ENCODE results near the gene TTC29.

Gene TTC29

GRCh38 chr4:146959692-146960091 lies 14.0 kb upstream of the TTC29 start:
- TF ChIP-seq CTCF (IDR thresholded peaks at IDR 0.05; ENCODE audit: low read length) (no peak), EZH2phosphoT487 (IDR thresholded peaks at IDR 0.05; ENCODE audit: low read length) (no peak), EZH2 (optimal IDR thresholded peaks at IDR 0.05; ENCODE audit: low read depth, low read length) (no peak)
- H4K20me1 ChIP-seq (ENCODE audit: insufficient read depth, low read length) = no peaks in the 10 kb centered on the region
- no peak overlapping the region for H2AFZ ChIP-seq (ENCODE audit: low read length)
- H3K4me1 ChIP-seq (ENCODE audit: low read length) = peaks cover 29% of the 10 kb centered on the region
- H3K27ac ChIP-seq (ENCODE audit: low read length) = no peak overlapping the region
- H3K27me3 ChIP-seq (replicated peaks; ENCODE audit: insufficient read depth, low read length) = no peaks in the 10 kb centered on the region
- H3K79me2 ChIP-seq (ENCODE audit: low read length) = no peaks in the 10 kb centered on the region
- H3K4me2 ChIP-seq (ENCODE audit: low read depth, low read length) = peak overlapping the region; percentile 72; the same call in 1 of the 2 replicates
- H3K9me3 ChIP-seq (replicated peaks; ENCODE audit: insufficient read depth, low read length) = no peaks in the 10 kb centered on the region
- H3K36me3 ChIP-seq (replicated peaks; ENCODE audit: insufficient read depth, low read length) = no peaks in the 10 kb centered on the region
- H3K9me2 ChIP-seq (replicated peaks; ENCODE audit: insufficient read depth, low read length) = no peaks in the 10 kb centered on the region
- H3K4me3 ChIP-seq (ENCODE audit: low read length) = peak overlapping the region; percentile 43
- H3F3A ChIP-seq (ENCODE audit: insufficient read depth, low read length) = peaks cover 18% of the 10 kb centered on the region
- H3K9ac ChIP-seq (ENCODE audit: low read length) = no peak overlapping the region
- DNase-seq = no peak

GRCh38 chr4:146957237-146957636 lies 11.6 kb upstream of the TTC29 start:
- Histone ChIP-seq H3K9me2 (replicated peaks; ENCODE audit: insufficient read depth, low read length) (no peaks in the 10 kb centered on the region), H3K27ac (ENCODE audit: low read length) (no peak overlapping the region), H3K79me2 (ENCODE audit: low read length) (no peaks in the 10 kb centered on the region), H3F3A (ENCODE audit: insufficient read depth, low read length) (peaks cover 18% of the 10 kb centered on the region), H3K9me3 (replicated peaks; ENCODE audit: insufficient read depth, low read length) (no peaks in the 10 kb centered on the region), H3K4me3 (ENCODE audit: low read length) (no peak overlapping the region), H3K27me3 (replicated peaks; ENCODE audit: insufficient read depth, low read length) (no peaks in the 10 kb centered on the region), H4K20me1 (ENCODE audit: insufficient read depth, low read length) (no peaks in the 10 kb centered on the region), H3K4me1 (ENCODE audit: low read length) (peaks cover 28% of the 10 kb centered on the region), H3K4me2 (ENCODE audit: low read depth, low read length) (no peak overlapping the region), H3K36me3 (replicated peaks; ENCODE audit: insufficient read depth, low read length) (no peaks in the 10 kb centered on the region), H3K9ac (ENCODE audit: low read length) (no peak overlapping the region), H2AFZ (ENCODE audit: low read length) (no peak overlapping the region)
- DNase-seq = no peak
- TF ChIP-seq CTCF (IDR thresholded peaks at IDR 0.05; ENCODE audit: low read length) (no peak), EZH2 (optimal IDR thresholded peaks at IDR 0.05; ENCODE audit: low read depth, low read length) (no peak), EZH2phosphoT487 (IDR thresholded peaks at IDR 0.05; ENCODE audit: low read length) (no peak)

- no peak for TF ChIP-seq CTCF (IDR thresholded peaks at IDR 0.05; ENCODE audit: low read length)
- TF ChIP-seq EZH2 (optimal IDR thresholded peaks at IDR 0.05; ENCODE audit: low read depth, low read length) = no peak
- TF ChIP-seq EZH2phosphoT487 (IDR thresholded peaks at IDR 0.05; ENCODE audit: low read length) = no peak
- H3K36me3 ChIP-seq (replicated peaks; ENCODE audit: insufficient read depth, low read length) = no peaks in the 10 kb centered on the region
- H3K9ac ChIP-seq (ENCODE audit: low read length) = no peak overlapping the region
These were observed 7.2 kb upstream of the TTC29 start for GRCh38 chr4:146952896-146953295.

More at GRCh38 chr4:146952896-146953295, 7.2 kb upstream of the TTC29 start:
- Histone ChIP-seq H3K27ac (ENCODE audit: low read length) (no peak overlapping the region), H3K9me3 (replicated peaks; ENCODE audit: insufficient read depth, low read length) (no peaks in the 10 kb centered on the region), H3K4me3 (ENCODE audit: low read length) (no peak overlapping the region), H4K20me1 (ENCODE audit: insufficient read depth, low read length) (no peaks in the 10 kb centered on the region), H3K4me2 (ENCODE audit: low read depth, low read length) (no peak overlapping the region), H3F3A (ENCODE audit: insufficient read depth, low read length) (no peaks in the 10 kb centered on the region), H3K4me1 (ENCODE audit: low read length) (no peaks in the 10 kb centered on the region), H2AFZ (ENCODE audit: low read length) (no peak overlapping the region), H3K9me2 (replicated peaks; ENCODE audit: insufficient read depth, low read length) (no peaks in the 10 kb centered on the region), H3K27me3 (replicated peaks; ENCODE audit: insufficient read depth, low read length) (no peaks in the 10 kb centered on the region), H3K79me2 (ENCODE audit: low read length) (no peaks in the 10 kb centered on the region)
- DNase-seq = no peak

All from MM.1S (cell line).